ENCODE measurements around the gene ACOT13.

DNA sequence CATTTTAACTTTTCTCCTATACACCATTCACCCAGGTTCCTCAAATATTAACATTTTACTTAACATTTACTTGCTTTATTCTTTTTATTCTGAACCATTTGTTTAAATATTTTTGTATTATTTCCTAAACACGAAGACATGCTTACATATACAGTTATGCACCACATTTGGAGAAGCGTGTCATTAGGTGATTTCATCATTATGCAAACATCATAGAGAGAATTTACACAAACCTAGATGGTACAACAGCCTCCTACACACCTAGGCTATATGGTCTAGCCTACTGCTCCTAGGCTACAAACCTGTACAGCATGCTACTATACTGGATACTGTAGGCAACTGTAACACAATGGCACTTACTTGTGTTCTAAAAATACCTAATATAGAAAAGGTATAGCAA is 6.8 kb upstream of the ACOT13 start:
- TF ChIP-seq, protein P1, sequence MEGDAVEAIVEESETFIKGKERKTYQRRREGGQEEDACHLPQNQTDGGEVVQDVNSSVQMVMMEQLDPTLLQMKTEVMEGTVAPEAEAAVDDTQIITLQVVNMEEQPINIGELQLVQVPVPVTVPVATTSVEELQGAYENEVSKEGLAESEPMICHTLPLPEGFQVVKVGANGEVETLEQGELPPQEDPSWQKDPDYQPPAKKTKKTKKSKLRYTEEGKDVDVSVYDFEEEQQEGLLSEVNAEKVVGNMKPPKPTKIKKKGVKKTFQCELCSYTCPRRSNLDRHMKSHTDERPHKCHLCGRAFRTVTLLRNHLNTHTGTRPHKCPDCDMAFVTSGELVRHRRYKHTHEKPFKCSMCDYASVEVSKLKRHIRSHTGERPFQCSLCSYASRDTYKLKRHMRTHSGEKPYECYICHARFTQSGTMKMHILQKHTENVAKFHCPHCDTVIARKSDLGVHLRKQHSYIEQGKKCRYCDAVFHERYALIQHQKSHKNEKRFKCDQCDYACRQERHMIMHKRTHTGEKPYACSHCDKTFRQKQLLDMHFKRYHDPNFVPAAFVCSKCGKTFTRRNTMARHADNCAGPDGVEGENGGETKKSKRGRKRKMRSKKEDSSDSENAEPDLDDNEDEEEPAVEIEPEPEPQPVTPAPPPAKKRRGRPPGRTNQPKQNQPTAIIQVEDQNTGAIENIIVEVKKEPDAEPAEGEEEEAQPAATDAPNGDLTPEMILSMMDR (conservative IDR thresholded peaks at IDR 0.05): no peak
- TF ChIP-seq ZFX (IDR thresholded peaks at IDR 0.05): no peak

All from C4-2B (cell line).